Myocyte (in vitro differentiated cells): Measurements from ENCODE around the gene SSBP4. TPM values are rescaled to one million over a fixed set of nuclear protein-coding genes. Genes with fewer than 3 reads are reported as not detected.
A peak's percentile ranks its signal among the peaks of the same experiment; 100 is the strongest.
"Not testable (repeated sequence)": the region's sequence is repeated elsewhere in the genome, so short reads cannot be mapped to it uniquely, and the experiment has no call there.

Experiments used
- DNase-seq: peaks from one replicate; pipeline ENCODE4 v3.0.0-alpha.2; 2012; ENCODE audit warnings: low read depth
- polyA plus RNA-seq: library from polyadenylated mRNA; unstranded; fragments of >200 nt; gene quantifications from one replicate; pipeline ENCODE4 v1.2.1, GENCODE V29; 2012; ENCODE audit warnings: missing spikeins
- total RNA-seq: library from RNA; depleted of rRNA; stranded (reverse); fragments of >200 nt; gene quantifications from 2 replicates; pipeline ENCODE4 v1.2.3, GENCODE V29; 2014

Gene SSBP4
- total RNA-seq: 124 and 134 TPM in 2 replicates
- polyA plus RNA-seq: 31.0 TPM

DNA sequence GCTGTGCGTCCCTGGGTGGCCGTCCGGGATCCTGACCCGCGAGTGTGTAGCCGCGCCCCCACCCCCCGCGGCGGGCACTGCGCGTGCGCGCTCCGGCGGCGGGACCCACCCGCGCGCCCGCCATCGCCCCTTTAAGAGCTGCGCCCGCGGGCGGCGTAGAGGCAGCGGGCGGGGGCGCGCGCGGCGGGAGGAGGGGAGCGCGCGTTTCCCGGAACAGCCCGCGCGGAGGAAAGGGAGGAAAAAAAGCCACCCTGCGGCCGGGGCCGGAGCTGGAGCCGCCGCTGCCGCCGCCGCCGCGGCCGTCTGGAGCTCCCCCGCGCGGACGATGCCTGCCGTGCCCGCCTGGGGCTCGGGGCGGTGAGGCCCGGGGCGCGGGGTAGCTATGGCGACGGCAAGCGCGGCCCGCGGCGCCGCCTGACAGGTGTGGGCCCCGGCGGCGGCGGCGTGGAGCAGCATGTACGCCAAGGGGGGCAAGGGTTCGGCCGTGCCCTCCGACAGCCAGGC, at the start of gene SSBP4:
TSS of gene SSBP4 (plus strand) at position 204 of the 504 bp plus-strand sequence. CDS start at position 455, 251 bp downstream.
- peak; percentile 79 for DNase-seq

- no peak for DNase-seq
Measured at GRCh38 chr19:18373407-18373891, 45.7 kb upstream of the SSBP4 start.

GRCh38 chr19:18373892-18374629, 45.1 kb upstream of the SSBP4 start:
- DNase-seq: peak; percentile 99

- DNase-seq: no peak
Measured at GRCh38 chr19:18377026-18377425, 42.2 kb upstream of the SSBP4 start.

GRCh38 chr19:18379803-18380747, 39.1 kb upstream of the SSBP4 start:
- DNase-seq: peak; percentile 56

- no peak for DNase-seq
Measured at GRCh38 chr19:18380843-18381242, 38.4 kb upstream of the SSBP4 start.

- not testable (repeated sequence) for DNase-seq
Measured at GRCh38 chr19:18383622-18384021, 35.6 kb upstream of the SSBP4 start.

GRCh38 chr19:18384775-18385174, 34.4 kb upstream of the SSBP4 start:
- DNase-seq: no peak

DNA sequence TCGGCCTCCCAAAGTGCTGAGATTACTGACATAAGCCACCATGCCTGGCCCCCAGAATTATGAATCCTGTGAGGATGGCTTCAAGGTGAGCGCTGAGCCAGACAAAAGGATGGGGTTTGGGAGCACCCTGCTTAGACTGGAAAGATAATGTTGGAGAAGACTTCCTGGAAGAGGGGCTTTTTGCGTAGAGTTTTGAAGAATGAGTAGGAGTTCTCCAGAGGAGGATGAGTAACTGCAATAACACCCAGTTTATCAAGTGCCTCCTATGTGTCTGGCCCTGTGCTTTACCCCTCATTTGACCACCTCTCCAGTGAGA, 33.9 kb upstream of the SSBP4 start:
- DNase-seq: no peak

GRCh38 chr19:18385675-18386542, 33.3 kb upstream of the SSBP4 start, which contains the start of gene GDF15:
TSS of gene GDF15 (plus strand) at chr19:18386158. CDS start at chr19:18386190, 32 bp downstream.
- DNase-seq: peak; percentile 91

DNA sequence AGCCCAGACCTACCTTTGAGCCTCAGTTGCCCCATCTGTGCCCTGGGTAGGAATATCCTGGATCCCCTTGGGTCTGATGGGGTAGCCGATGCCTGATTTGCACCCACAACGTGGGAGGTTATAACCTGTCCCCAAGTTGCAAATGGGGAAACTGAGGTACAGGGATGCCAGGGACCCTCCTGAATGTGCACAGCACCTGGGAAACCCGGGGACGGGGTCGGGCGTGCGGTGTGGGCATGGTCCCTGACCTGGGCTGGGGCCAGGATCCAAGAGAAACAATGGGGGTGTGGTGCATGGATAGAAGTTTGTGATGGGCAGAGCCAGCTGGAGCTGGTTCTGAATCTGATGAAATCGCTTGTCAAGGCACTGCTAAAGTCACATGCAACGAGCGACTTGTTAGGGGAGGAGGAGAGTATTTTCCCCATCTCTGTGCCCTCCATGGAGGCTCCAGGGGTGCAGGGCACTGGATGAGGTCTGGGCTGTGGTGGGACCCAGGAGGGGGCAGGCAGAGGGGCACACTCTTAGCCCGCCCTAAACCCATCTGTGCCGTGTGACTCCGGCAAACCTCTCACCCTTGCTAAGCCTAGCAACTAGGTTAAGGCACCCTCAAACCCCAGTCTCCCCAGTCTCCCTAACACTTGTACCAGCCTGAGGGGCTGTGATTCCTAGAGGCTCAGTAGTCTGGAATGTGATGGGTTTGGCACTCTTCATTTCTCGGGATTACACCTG, 32.5 kb upstream of the SSBP4 start:
- peak; percentile 89 for DNase-seq

DNA sequence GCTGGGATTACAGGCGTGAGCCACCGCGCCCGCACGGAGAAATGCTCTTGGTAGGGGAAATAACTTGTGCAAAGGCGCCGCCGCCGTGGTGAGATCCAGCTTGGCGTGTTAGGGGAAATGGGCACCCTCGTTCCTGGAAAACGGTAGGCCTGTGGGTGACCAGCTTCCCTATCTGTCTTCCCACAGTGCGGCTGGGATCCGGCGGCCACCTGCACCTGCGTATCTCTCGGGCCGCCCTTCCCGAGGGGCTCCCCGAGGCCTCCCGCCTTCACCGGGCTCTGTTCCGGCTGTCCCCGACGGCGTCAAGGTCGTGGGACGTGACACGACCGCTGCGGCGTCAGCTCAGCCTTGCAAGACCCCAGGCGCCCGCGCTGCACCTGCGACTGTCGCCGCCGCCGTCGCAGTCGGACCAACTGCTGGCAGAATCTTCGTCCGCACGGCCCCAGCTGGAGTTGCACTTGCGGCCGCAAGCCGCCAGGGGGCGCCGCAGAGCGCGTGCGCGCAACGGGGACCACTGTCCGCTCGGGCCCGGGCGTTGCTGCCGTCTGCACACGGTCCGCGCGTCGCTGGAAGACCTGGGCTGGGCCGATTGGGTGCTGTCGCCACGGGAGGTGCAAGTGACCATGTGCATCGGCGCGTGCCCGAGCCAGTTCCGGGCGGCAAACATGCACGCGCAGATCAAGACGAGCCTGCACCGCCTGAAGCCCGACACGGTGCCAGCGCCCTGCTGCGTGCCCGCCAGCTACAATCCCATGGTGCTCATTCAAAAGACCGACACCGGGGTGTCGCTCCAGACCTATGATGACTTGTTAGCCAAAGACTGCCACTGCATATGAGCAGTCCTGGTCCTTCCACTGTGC, 30.9 kb upstream of the SSBP4 start:
- DNase-seq: no peak

DNA sequence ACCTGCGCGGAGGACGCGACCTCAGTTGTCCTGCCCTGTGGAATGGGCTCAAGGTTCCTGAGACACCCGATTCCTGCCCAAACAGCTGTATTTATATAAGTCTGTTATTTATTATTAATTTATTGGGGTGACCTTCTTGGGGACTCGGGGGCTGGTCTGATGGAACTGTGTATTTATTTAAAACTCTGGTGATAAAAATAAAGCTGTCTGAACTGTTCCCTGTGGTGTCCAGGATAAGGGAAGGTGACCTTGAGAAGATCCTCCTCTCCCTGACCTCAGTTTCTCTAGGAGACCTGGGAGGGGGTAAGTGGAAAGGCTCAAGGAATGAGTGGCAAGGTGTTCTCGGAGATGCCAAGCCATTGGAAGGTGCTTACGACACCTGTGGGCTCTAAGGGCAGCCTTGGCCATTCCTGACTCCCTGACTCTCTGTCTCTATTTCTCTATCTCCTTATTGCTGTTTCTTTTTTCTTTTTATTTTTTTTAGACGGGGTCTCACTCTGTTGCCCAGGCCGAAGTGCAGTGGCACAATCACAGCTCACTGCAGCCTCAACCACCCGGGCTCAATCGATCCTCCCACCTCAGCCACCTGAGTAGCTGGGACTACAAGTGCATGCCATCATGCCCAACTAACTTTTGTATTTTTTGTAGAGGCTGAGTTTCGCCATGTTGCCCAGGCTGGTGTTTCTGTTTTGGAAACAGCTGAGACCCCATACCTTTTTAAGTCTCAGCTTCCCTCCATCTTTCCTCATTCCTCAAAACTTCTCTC, 30.1 kb upstream of the SSBP4 start:
- no peak for DNase-seq

DNA sequence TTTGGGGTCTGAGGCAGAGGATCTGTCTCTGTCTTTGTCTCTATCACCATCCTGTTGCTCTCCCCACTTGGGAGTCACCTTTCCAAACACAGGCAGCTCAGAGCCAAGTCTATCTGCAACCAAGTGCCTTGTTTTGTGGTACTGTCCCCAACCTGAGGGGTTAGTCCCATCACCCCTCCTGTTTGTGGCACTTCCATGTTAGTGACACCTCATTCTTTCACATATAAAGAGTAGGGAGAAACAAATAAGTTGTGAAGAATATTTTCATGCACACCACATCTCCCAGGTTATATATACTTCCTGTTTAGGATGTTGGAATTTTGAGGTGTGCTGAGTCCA, 29.5 kb upstream of the SSBP4 start:
- DNase-seq: no peak

- no peak for DNase-seq
Measured at GRCh38 chr19:18390065-18390907, 28.9 kb upstream of the SSBP4 start.

DNA sequence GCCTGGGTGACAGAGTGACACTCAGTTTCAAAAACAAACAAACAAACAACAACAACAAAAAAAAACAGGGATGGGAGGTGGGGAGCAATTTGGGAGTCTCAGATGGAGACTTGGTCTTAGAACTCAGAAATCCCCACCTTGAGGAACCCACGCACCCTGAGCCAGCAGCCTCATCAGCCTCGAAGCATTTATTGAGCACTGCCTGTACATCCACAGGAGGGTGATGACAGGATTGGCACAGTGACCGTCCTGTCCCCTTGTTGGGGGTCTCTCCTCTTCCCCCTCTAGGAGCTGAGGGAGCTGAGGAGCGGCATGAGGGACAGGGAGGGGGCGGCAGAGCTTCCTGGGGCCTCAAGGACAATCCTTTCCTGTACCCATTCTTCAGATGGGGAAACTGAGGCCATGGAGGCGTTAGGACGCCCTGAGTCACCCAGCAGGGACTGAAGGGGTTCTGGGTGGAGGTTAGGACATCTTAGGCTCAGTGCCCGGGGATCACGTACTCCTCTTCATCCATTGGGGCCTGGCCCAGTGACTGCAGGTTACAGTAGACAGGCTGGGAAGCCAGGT, 27.6 kb upstream of the SSBP4 start:
- no peak for DNase-seq

GRCh38 chr19:18392417-18392816, 26.8 kb upstream of the SSBP4 start:
- no peak for DNase-seq
